K562 (cell line): ENCODE measurements around the gene CENPA. TPM values are rescaled to one million over a fixed set of nuclear protein-coding genes. Genes with fewer than 3 reads are reported as not detected.

ENCODE experiments used
- ATAC-seq: fragments of 200-7000 bp; cut with Tn5 transposase; 3 replicates; pipeline ENCODE4 v1.9.1; 2020; ENCODE audit warnings: moderate library complexity
- BruUV-seq: library from RNA; stranded (reverse); fragments of 400-500 nt; replicated peaks from 2 replicates; lab custom pipeline; 2021; lab: Mats Ljungman, UMichigan
- CTCF ChIA-PET: fragments of 300-600 bp; formaldehyde crosslinking; extraction: SDS; loops from one replicate; lab custom pipeline; 2021; ENCODE audit warnings: low intra/inter-chr PET ratio; lab: Yijun Ruan, JAX
- POLR2A ChIA-PET: fragments of 300-600, 350-650 bp; sonication (Branson Sonifier 250); formaldehyde crosslinking; extraction: SDS; loops from one replicate; lab custom pipeline; 2021; ENCODE audit warnings: antibody characterized with exemption, inconsistent platforms; lab: Yijun Ruan, JAX
- DNase-seq, 4 experiments: peaks; one replicate each; pipeline versions ENCODE4 v3.0.0 to v3.0.0-alpha.2; 2011 to 2018; ENCODE audit warnings: low spot score in 3 of 4, mixed read lengths in 3 of 4; ENCODE audit errors: extremely low read depth in 1 of 4
- FAIRE-seq: peaks from 2 replicates; lab custom pipeline; 2011; peaks lifted over from hg19 to GRCh38; lab: Jason Lieb, UNC
- H2AFZ ChIP-seq: 2 replicates; pipeline ENCODE4 v1.6.0; 2011; ENCODE audit warnings: low read depth, low read length, control low read depth, inconsistent platforms
- H3K27ac ChIP-seq: fragments of 200-600 bp; 3 replicates; pipeline ENCODE4 v1.8.0; 2011; ENCODE audit warnings: low read depth, mild to moderate bottlenecking, control low read depth, inconsistent platforms, low read length, moderate library complexity, mixed read lengths; ENCODE audit errors: extremely low read depth
- H3K27me3 ChIP-seq, 2 experiments: fragments of 300-600 bp in 1 of 2; 2 replicates in 1 of 2; 3 replicates in 1 of 2; pipeline versions ENCODE4 v1.6.0 to v1.8.0; 2011; ENCODE audit warnings: inconsistent platforms in 2 of 2, low read length in 2 of 2, mild to moderate bottlenecking in 1 of 2, mixed read lengths in 1 of 2, moderate library complexity in 1 of 2; ENCODE audit not compliant: control insufficient read depth in 2 of 2, insufficient read depth in 2 of 2
- H3K36me3 ChIP-seq: fragments of 300-600 bp; 3 replicates; pipeline ENCODE4 v1.8.0; 2011; ENCODE audit warnings: mild to moderate bottlenecking, low read length, inconsistent platforms; ENCODE audit not compliant: control insufficient read depth, insufficient read depth
- H3K4me1 ChIP-seq, 2 experiments: fragments of 200-600 bp in 1 of 2; replicated peaks in 1 of 2; 2 replicates in 1 of 2; 3 replicates in 1 of 2; pipeline versions ENCODE4 v1.5.1 to v1.8.0; 2011; ENCODE audit warnings: inconsistent platforms in 2 of 2, low read length in 2 of 2, mild to moderate bottlenecking in 1 of 2, mixed read lengths in 1 of 2, moderate library complexity in 1 of 2; ENCODE audit not compliant: control insufficient read depth in 2 of 2, insufficient read depth in 2 of 2
- H3K4me2 ChIP-seq: 2 replicates; pipeline ENCODE4 v1.6.1; 2011; ENCODE audit warnings: low read length, control low read depth, inconsistent platforms, mixed read lengths; ENCODE audit not compliant: insufficient read depth
- H3K4me3 ChIP-seq: fragments of 200-600 bp; sonication (generic), shearing (Covaris generic); 2 replicates; pipeline ENCODE4 v1.5.1; 2016; ENCODE audit warnings: control low read depth, inconsistent platforms
- H3K79me2 ChIP-seq: fragments of 200-600 bp; 3 replicates; pipeline ENCODE4 v1.8.0; 2011; ENCODE audit warnings: low read length, inconsistent platforms; ENCODE audit not compliant: control insufficient read depth, insufficient read depth
- H3K9ac ChIP-seq, 2 experiments: 2 replicates each; pipeline versions ENCODE4 v1.6.0 to v1.6.1; 2011; ENCODE audit warnings: low read depth in 2 of 2, low read length in 2 of 2, control low read depth in 1 of 2, inconsistent platforms in 1 of 2, mild to moderate bottlenecking in 1 of 2, mixed read lengths in 1 of 2; ENCODE audit not compliant: insufficient read depth in 1 of 2
- H3K9me1 ChIP-seq: one replicate; pipeline ENCODE4 v1.6.0; 2011; ENCODE audit warnings: inconsistent platforms, mild to moderate bottlenecking, low read length, moderate library complexity; ENCODE audit not compliant: control insufficient read depth, insufficient read depth
- H3K9me3 ChIP-seq: replicated peaks from 2 replicates; pipeline ENCODE4 v1.5.1; 2011; ENCODE audit warnings: low read depth, low read length, inconsistent platforms; ENCODE audit not compliant: control insufficient read depth, insufficient read depth
- H4K20me1 ChIP-seq: replicated peaks from 2 replicates; pipeline ENCODE4 v1.6.1; 2011; ENCODE audit warnings: low read length, inconsistent platforms, mixed read lengths; ENCODE audit not compliant: control insufficient read depth, insufficient read depth
- FOXK2 ChIP-seq, 2 experiments: fragments of 450-650 bp; IDR thresholded peaks in 1 of 2; conservative IDR thresholded peaks in 1 of 2; 2 replicates each; pipeline ENCODE4 v1.6.1; 2016; ENCODE audit warnings: low read depth in 2 of 2, mild to moderate bottlenecking in 1 of 2
- MEIS2 ChIP-seq: fragments of 450-650 bp; IDR thresholded peaks from 2 replicates; pipeline ENCODE4 v1.6.1; 2014; ENCODE audit warnings: mild to moderate bottlenecking; ENCODE audit not compliant: partially characterized antibody
- SIN3A ChIP-seq, 2 experiments: fragments of 150-350 bp in 1 of 2; IDR thresholded peaks; 2 replicates each; pipeline ENCODE4 v1.6.1; 2011 to 2016; ENCODE audit warnings: borderline replicate concordance in 2 of 2, low read depth in 2 of 2, low read length in 2 of 2, mild to moderate bottlenecking in 2 of 2, moderate library complexity in 2 of 2; ENCODE audit not compliant: control insufficient read depth in 1 of 2
- ZNF212 ChIP-seq: fragments of 450-650 bp; formaldehyde crosslinking; IDR thresholded peaks from 2 replicates; pipeline ENCODE4 v1.4.0; 2020; ENCODE audit warnings: mild to moderate bottlenecking
- ZNF589 ChIP-seq: fragments of 200-800 bp; sonication (Bioruptor generic); IDR thresholded peaks from 2 replicates; pipeline ENCODE4 v1.6.1; 2016; ENCODE audit warnings: low read depth, missing genetic modification characterization, missing compliant biosample characterization
- WGBS: fragments of 100-300 bp; shearing (Covaris generic); methylation state at CpG from one replicate; pipeline ENCODE4 v1.1.6; 2016; ENCODE audit warnings: low coverage, mixed read lengths; ENCODE audit not compliant: insufficient coverage; ENCODE audit errors: missing lambda C conversion rate; 5-methylcytosine and 5-hydroxymethylcytosine counted together
- in situ Hi-C: fragments of 300-500 bp; cut with MboI; formaldehyde crosslinking; loops from 4 replicates; pipeline ENCODE4 v1.15.0; 2018; ENCODE audit warnings: inconsistent platforms, mixed read lengths
- intact Hi-C: fragments of 100-400 bp; cut with micrococcal nuclease; formaldehyde crosslinking; loops from 2 replicates; pipeline ENCODE4 v1.14.2; 2022
- polyA plus RNA-seq, 8 experiments: library from polyadenylated mRNA; depleted of rRNA in 4 of 8; stranded (reverse) in 5 of 8; unstranded in 3 of 8; fragments of >200 nt; fragmentation: Nextera tagmentation in 2 of 8; fragmentation: Illumina TruSeq in 1 of 8; extraction: Ambion mirVana in 2 of 8; extraction: Trizol in 1 of 8; gene quantifications; 2 replicates each; pipeline versions ENCODE4 v1.2.1 to v1.2.3, GENCODE V29; 2011 to 2014; ENCODE audit warnings: inconsistent platforms in 1 of 8, missing spikeins in 1 of 8
- total RNA-seq, 7 experiments: library from RNA; depleted of rRNA in 6 of 7; stranded (reverse); fragments of >200 nt in 6 of 7; fragmentation: Illumina TruSeq in 2 of 7; extraction: Trizol in 2 of 7; gene quantifications; 2 replicates each; pipeline versions ENCODE4 v1.2.1 to v1.2.3, GENCODE V29; 2011 to 2021; ENCODE audit warnings: low replicate concordance in 1 of 7
- TF ChIP-seq, protein P1 (sequence below): fragments of 450-650 bp; conservative IDR thresholded peaks from 2 replicates; pipeline ENCODE4 v1.6.1; 2016; ENCODE audit warnings: missing genetic modification characterization, low read depth, mild to moderate bottlenecking, missing compliant biosample characterization, moderate library complexity
- TF ChIP-seq, protein P2 (sequence below): sonication (generic); formaldehyde crosslinking; IDR thresholded peaks from 2 replicates; pipeline ENCODE4 v1.9.0; 2022; ENCODE audit warnings: mild to moderate bottlenecking, missing genetic modification reagents
- TF ChIP-seq, protein P3 (sequence below): fragments of 450-650 bp; IDR thresholded peaks from 2 replicates; pipeline ENCODE4 v1.6.1; 2016
- TF ChIP-seq, protein P4 (sequence below), 3 experiments: IDR thresholded peaks in 2 of 3; conservative IDR thresholded peaks in 1 of 3; 2 replicates each; pipeline ENCODE4 v1.5.1; 2011 to 2012; ENCODE audit warnings: low read length in 3 of 3, mild to moderate bottlenecking in 3 of 3, control low read depth in 2 of 3, improper control_type of control experiment in 1 of 3, inconsistent platforms in 1 of 3, low read depth in 1 of 3, mixed read lengths in 1 of 3, moderate library complexity in 1 of 3; ENCODE audit not compliant: insufficient read depth in 2 of 3

Gene CENPA
- total and polyA plus RNA-seq, 9 of the 15 experiments (the other 6 are each of a cell fraction or from before 2014, with no cell fraction given), result 11.3 to 61.7 (median 44.7) TPM

DNA sequence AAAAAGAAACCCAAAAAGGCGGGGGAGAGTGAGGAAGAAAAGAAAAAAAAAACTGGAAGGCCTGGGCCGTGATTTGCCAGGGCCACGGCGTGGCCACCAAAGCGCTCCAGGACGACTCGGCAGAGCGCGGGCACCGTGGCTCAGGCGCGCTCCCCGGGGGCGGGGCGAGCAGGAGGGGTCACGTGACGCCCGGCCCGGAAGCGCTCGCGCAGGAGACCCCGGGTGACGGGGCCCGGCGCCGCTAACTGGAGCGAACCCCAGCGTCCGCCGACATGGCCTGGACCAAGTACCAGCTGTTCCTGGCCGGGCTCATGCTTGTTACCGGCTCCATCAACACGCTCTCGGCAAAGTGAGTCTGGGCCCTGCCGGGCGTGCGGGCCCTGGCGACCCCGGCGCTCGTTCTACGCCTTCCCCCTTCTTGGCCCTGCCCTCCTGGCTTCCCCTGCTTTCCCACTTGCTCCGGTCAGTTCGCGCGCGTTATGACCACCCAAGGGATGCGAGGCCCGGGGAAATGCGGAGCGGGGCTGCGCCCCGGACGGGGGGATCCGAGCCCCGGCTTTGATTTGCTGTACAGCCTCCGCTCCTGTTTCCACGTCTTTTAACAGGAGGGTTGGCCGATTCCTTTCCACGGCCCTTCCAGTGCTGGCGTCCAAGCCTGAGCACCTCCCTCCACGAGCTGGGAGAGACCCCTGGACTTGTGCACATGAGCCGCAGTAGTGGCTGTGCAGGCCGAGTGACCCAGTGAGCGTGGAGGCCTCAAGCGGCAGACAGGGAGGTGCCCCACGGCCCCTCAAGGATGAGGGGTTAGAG is 21.6 kb upstream of the CENPA start, which contains the start of gene SLC35F6 (continued):
- TF ChIP-seq, protein P1, sequence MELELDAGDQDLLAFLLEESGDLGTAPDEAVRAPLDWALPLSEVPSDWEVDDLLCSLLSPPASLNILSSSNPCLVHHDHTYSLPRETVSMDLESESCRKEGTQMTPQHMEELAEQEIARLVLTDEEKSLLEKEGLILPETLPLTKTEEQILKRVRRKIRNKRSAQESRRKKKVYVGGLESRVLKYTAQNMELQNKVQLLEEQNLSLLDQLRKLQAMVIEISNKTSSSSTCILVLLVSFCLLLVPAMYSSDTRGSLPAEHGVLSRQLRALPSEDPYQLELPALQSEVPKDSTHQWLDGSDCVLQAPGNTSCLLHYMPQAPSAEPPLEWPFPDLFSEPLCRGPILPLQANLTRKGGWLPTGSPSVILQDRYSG, result no peak
- TF ChIP-seq, protein P2, sequence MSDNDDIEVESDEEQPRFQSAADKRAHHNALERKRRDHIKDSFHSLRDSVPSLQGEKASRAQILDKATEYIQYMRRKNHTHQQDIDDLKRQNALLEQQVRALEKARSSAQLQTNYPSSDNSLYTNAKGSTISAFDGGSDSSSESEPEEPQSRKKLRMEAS (CRISPR knock-in tag), result peak; percentile 63
- TF ChIP-seq FOXK2 (conservative IDR thresholded peaks at IDR 0.05 in 1 of 2, IDR thresholded peaks at IDR 0.05 in 1 of 2; ENCODE audit: low read depth in 2 of 2), result peak in 1 of 2 experiments; percentile 56; a peak in 1 of 4 replicates
- peak in 1 of 2 experiments; percentile 80; a peak in 2 of 4 replicates for TF ChIP-seq SIN3A (IDR thresholded peaks at IDR 0.05; ENCODE audit: borderline replicate concordance in 2 of 2, control insufficient read depth in 1 of 2, low read depth in 2 of 2, low read length in 2 of 2)
- TF ChIP-seq, all 486 proteins: peak for 114

DNA sequence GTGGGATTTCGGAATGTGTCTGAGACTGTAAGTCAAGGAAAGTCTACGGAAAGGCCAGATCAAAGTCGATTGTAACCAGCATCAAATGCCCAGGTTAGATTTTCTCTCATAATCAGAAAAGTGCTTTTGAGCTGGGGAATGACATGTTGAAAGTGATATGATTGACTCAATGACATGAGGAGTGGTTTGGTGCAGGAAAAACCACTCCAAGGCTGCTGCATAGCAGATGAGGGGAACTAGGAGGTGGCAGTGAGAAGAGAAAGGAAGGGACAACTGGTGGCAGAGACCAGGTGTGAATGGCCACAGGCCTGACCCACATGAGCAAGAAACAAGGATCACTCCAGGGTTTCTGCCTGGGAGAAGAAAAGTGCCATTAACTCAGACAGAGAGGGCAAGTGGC is 20.9 kb upstream of the CENPA start:
- no peak for FAIRE-seq
- BruUV-seq, result TSS peak; percentile 54
- ChIA-PET POLR2A (interaction anchor here (0.5 to 1.0 kb wide), 3 partner anchors 13 to 233 kb away, joined by 3 read pairs; no protein-coding TSS in a partner anchor), CTCF (no interaction called here)
- in situ Hi-C loops (no loop called here), intact Hi-C loops (loop anchor here (10.0 kb wide), 1 partner anchor 250 kb away; no protein-coding TSS in a partner anchor)
- no peaks in the 10 kb centered on the region; the same call in 1 of the 2 replicates for H4K20me1 ChIP-seq
- H3K4me2 ChIP-seq, result peak overlapping the region; percentile 98
- DNase-seq, result no peak
- 0% methylated on average over 3 of the region's 3 CpGs for WGBS
- H3K9me1 ChIP-seq, result no peaks in the 10 kb centered on the region
- no peaks in the 10 kb centered on the region for H3K27me3 ChIP-seq
- H3K27ac ChIP-seq, result peak overlapping the region; percentile 84
- peak overlapping the region; percentile 95; the same call in 1 of the 2 replicates for H2AFZ ChIP-seq
- no peaks in the 10 kb centered on the region for H3K9me3 ChIP-seq
- peak overlapping the region; percentile 90 to 98 for H3K9ac ChIP-seq
- TF ChIP-seq ZNF212 (CRISPR knock-in tag) (no peak), MEIS2 (peak; percentile 4), ZNF589 (CRISPR knock-in tag) (0 out of 2 replicates have a peak, but pooled peaks have one; percentile 44)
- TF ChIP-seq, protein P3, sequence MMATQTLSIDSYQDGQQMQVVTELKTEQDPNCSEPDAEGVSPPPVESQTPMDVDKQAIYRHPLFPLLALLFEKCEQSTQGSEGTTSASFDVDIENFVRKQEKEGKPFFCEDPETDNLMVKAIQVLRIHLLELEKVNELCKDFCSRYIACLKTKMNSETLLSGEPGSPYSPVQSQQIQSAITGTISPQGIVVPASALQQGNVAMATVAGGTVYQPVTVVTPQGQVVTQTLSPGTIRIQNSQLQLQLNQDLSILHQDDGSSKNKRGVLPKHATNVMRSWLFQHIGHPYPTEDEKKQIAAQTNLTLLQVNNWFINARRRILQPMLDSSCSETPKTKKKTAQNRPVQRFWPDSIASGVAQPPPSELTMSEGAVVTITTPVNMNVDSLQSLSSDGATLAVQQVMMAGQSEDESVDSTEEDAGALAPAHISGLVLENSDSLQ, result peak; percentile 65; the same call in 1 of the 2 replicates
- TF ChIP-seq, protein P4, sequence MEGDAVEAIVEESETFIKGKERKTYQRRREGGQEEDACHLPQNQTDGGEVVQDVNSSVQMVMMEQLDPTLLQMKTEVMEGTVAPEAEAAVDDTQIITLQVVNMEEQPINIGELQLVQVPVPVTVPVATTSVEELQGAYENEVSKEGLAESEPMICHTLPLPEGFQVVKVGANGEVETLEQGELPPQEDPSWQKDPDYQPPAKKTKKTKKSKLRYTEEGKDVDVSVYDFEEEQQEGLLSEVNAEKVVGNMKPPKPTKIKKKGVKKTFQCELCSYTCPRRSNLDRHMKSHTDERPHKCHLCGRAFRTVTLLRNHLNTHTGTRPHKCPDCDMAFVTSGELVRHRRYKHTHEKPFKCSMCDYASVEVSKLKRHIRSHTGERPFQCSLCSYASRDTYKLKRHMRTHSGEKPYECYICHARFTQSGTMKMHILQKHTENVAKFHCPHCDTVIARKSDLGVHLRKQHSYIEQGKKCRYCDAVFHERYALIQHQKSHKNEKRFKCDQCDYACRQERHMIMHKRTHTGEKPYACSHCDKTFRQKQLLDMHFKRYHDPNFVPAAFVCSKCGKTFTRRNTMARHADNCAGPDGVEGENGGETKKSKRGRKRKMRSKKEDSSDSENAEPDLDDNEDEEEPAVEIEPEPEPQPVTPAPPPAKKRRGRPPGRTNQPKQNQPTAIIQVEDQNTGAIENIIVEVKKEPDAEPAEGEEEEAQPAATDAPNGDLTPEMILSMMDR (IDR thresholded peaks at IDR 0.05 in 2 of 3, conservative IDR thresholded peaks at IDR 0.05 in 1 of 3; ENCODE audit: insufficient read depth in 2 of 3, low read depth in 1 of 3, low read length in 3 of 3), result 0 out of 6 replicates have a peak, but pooled peaks of 1 of the 3 experiments have one; percentile 9
- peak overlapping the region; percentile 95 for H3K4me3 ChIP-seq
- H3K36me3 ChIP-seq, result peaks cover 26% of the 10 kb centered on the region; the same call in 2 of the 3 replicates
- no peak for ATAC-seq
- H3K79me2 ChIP-seq, result peaks cover 60% of the 10 kb centered on the region
- peaks cover 47 to 48% of the 10 kb centered on the region in 2 experiments for H3K4me1 ChIP-seq
